SHP77 treated with DMSO at 0.1 percent for 48 hours (cell line): Measurements from ENCODE around the gene SYNE2.

Experiments used
- DNase-seq: peaks from one replicate; lab custom pipeline; 2025; lab: John Stamatoyannopoulos, UW

The SYNE2 gene

GRCh38 chr14:63875311-63875710 is 22.5 kb downstream of the SYNE2 start:
- no peak for DNase-seq

- DNase-seq, result no peak
These were observed 24.7 kb downstream of the SYNE2 start for GRCh38 chr14:63877550-63877939.

- no peak for DNase-seq
These were observed 25.2 kb downstream of the SYNE2 start for GRCh38 chr14:63878052-63878451.

GRCh38 chr14:63878792-63879191 is 26.0 kb downstream of the SYNE2 start:
- DNase-seq, result no peak

- no peak for DNase-seq
These were observed 29.1 kb downstream of the SYNE2 start for GRCh38 chr14:63881926-63882325.

GRCh38 chr14:63887899-63888298 is 35.1 kb downstream of the SYNE2 start:
- no peak for DNase-seq

GRCh38 chr14:63890553-63890952 is 37.7 kb downstream of the SYNE2 start:
- no peak for DNase-seq

GRCh38 chr14:63891148-63891975 is 38.6 kb downstream of the SYNE2 start:
- DNase-seq, result no peak

GRCh38 chr14:63892265-63892664 is 39.5 kb downstream of the SYNE2 start:
- DNase-seq, result no peak

GRCh38 chr14:63893701-63894458 is 41.1 kb downstream of the SYNE2 start:
- no peak for DNase-seq

GRCh38 chr14:63895510-63895909 is 42.7 kb downstream of the SYNE2 start:
- DNase-seq, result no peak

- peak; percentile 51 for DNase-seq
These were observed 43.5 kb downstream of the SYNE2 start for GRCh38 chr14:63896278-63896720.

GRCh38 chr14:63897721-63898163 is 44.9 kb downstream of the SYNE2 start:
- DNase-seq, result no peak

GRCh38 chr14:63899953-63900352 is 47.1 kb downstream of the SYNE2 start:
- no peak for DNase-seq

- DNase-seq, result no peak
These were observed 48.8 kb downstream of the SYNE2 start for GRCh38 chr14:63901434-63902085.

GRCh38 chr14:63902375-63902976 is 49.7 kb downstream of the SYNE2 start:
- no peak for DNase-seq

- DNase-seq, result no peak
These were observed 51.9 kb downstream of the SYNE2 start for GRCh38 chr14:63904724-63905123.

GRCh38 chr14:63905370-63905769 is 52.6 kb downstream of the SYNE2 start:
- no peak for DNase-seq

GRCh38 chr14:63908667-63909264 is 56.0 kb downstream of the SYNE2 start:
- no peak for DNase-seq

- no peak for DNase-seq
These were observed 57.2 kb downstream of the SYNE2 start for GRCh38 chr14:63909984-63910383.

GRCh38 chr14:63910583-63911363 is 58.0 kb downstream of the SYNE2 start:
- DNase-seq, result no peak
